ENCODE data around the gene PRKAG2.

PRKAG2 gene

GRCh38 chr7:151699928-151700319, 177.0 kb downstream of the PRKAG2 start:
- H3K9ac ChIP-seq (ENCODE audit: low read depth, low read length, poor library complexity, severe bottlenecking) = no peak overlapping the region
- H3K27me3 ChIP-seq (ENCODE audit: insufficient read depth, low read length, poor library complexity, severe bottlenecking) = no peaks in the 10 kb centered on the region
- no peaks in the 10 kb centered on the region for H4K20me1 ChIP-seq (ENCODE audit: insufficient read depth, low read length, poor library complexity, severe bottlenecking)
- H3K4me1 ChIP-seq (ENCODE audit: insufficient read depth, low read length, poor library complexity, severe bottlenecking) = peaks cover 7% of the 10 kb centered on the region
- H3K36me3 ChIP-seq (ENCODE audit: insufficient read depth, low read length) = no peaks in the 10 kb centered on the region
- H3K79me2 ChIP-seq (ENCODE audit: insufficient read depth, low read length) = no peaks in the 10 kb centered on the region
- H3K4me3 ChIP-seq (ENCODE audit: low read length, poor library complexity, severe bottlenecking) = no peak overlapping the region
- H2AFZ ChIP-seq (ENCODE audit: low read length) = no peak overlapping the region
- no peaks in the 10 kb centered on the region for H3K9me3 ChIP-seq (ENCODE audit: insufficient read depth, low read depth, low read length)
- no peaks in the 10 kb centered on the region for H3F3A ChIP-seq (ENCODE audit: low read depth)
- no peak overlapping the region for H3K4me2 ChIP-seq (ENCODE audit: low read depth, low read length, poor library complexity, severe bottlenecking)
- TF ChIP-seq EZH2phosphoT487 (IDR thresholded peaks at IDR 0.05; ENCODE audit: borderline replicate concordance) (no peak), CTCF (conservative IDR thresholded peaks at IDR 0.05; ENCODE audit: low read length) (no peak)
- no peaks in the 10 kb centered on the region for H3K9me2 ChIP-seq (replicated peaks; ENCODE audit: low read depth, low read length)

- no peaks in the 10 kb centered on the region for H4K20me1 ChIP-seq (ENCODE audit: insufficient read depth, low read length, poor library complexity, severe bottlenecking)
- no peaks in the 10 kb centered on the region for H3K27me3 ChIP-seq (ENCODE audit: insufficient read depth, low read length, poor library complexity, severe bottlenecking)
- no peak overlapping the region for H3K4me2 ChIP-seq (ENCODE audit: low read depth, low read length, poor library complexity, severe bottlenecking)
- H3K36me3 ChIP-seq (ENCODE audit: insufficient read depth, low read length) = no peaks in the 10 kb centered on the region
- H3K9me3 ChIP-seq (ENCODE audit: insufficient read depth, low read depth, low read length) = no peaks in the 10 kb centered on the region
- no peaks in the 10 kb centered on the region for H3F3A ChIP-seq (ENCODE audit: low read depth)
- no peak for TF ChIP-seq EZH2phosphoT487 (IDR thresholded peaks at IDR 0.05; ENCODE audit: borderline replicate concordance)
- no peak for TF ChIP-seq CTCF (conservative IDR thresholded peaks at IDR 0.05; ENCODE audit: low read length)
- H3K9me2 ChIP-seq (replicated peaks; ENCODE audit: low read depth, low read length) = no peaks in the 10 kb centered on the region
- no peaks in the 10 kb centered on the region for H3K79me2 ChIP-seq (ENCODE audit: insufficient read depth, low read length)
- H2AFZ ChIP-seq (ENCODE audit: low read length) = no peak overlapping the region
- H3K4me3 ChIP-seq (ENCODE audit: low read length, poor library complexity, severe bottlenecking) = no peak overlapping the region
- peaks cover 9% of the 10 kb centered on the region for H3K4me1 ChIP-seq (ENCODE audit: insufficient read depth, low read length, poor library complexity, severe bottlenecking)
- H3K9ac ChIP-seq (ENCODE audit: low read depth, low read length, poor library complexity, severe bottlenecking) = no peak overlapping the region
Measured at GRCh38 chr7:151699147-151699927, 177.6 kb downstream of the PRKAG2 start.

GRCh38 chr7:151697942-151698341, 179.0 kb downstream of the PRKAG2 start:
- H2AFZ ChIP-seq (ENCODE audit: low read length) = no peak overlapping the region
- H3K79me2 ChIP-seq (ENCODE audit: insufficient read depth, low read length) = no peaks in the 10 kb centered on the region
- H3K4me2 ChIP-seq (ENCODE audit: low read depth, low read length, poor library complexity, severe bottlenecking) = no peak overlapping the region
- no peaks in the 10 kb centered on the region for H3K27me3 ChIP-seq (ENCODE audit: insufficient read depth, low read length, poor library complexity, severe bottlenecking)
- H3K9me3 ChIP-seq (ENCODE audit: insufficient read depth, low read depth, low read length) = no peaks in the 10 kb centered on the region
- H4K20me1 ChIP-seq (ENCODE audit: insufficient read depth, low read length, poor library complexity, severe bottlenecking) = no peaks in the 10 kb centered on the region
- no peak overlapping the region for H3K4me3 ChIP-seq (ENCODE audit: low read length, poor library complexity, severe bottlenecking)
- peaks cover 9% of the 10 kb centered on the region for H3K4me1 ChIP-seq (ENCODE audit: insufficient read depth, low read length, poor library complexity, severe bottlenecking)
- no peaks in the 10 kb centered on the region for H3F3A ChIP-seq (ENCODE audit: low read depth)
- TF ChIP-seq EZH2phosphoT487 (IDR thresholded peaks at IDR 0.05; ENCODE audit: borderline replicate concordance) (no peak), CTCF (conservative IDR thresholded peaks at IDR 0.05; ENCODE audit: low read length) (no peak)
- H3K9me2 ChIP-seq (replicated peaks; ENCODE audit: low read depth, low read length) = no peaks in the 10 kb centered on the region
- no peaks in the 10 kb centered on the region for H3K36me3 ChIP-seq (ENCODE audit: insufficient read depth, low read length)
- H3K9ac ChIP-seq (ENCODE audit: low read depth, low read length, poor library complexity, severe bottlenecking) = no peak overlapping the region
